ENCODE measurements around the gene AZIN2.

DNA sequence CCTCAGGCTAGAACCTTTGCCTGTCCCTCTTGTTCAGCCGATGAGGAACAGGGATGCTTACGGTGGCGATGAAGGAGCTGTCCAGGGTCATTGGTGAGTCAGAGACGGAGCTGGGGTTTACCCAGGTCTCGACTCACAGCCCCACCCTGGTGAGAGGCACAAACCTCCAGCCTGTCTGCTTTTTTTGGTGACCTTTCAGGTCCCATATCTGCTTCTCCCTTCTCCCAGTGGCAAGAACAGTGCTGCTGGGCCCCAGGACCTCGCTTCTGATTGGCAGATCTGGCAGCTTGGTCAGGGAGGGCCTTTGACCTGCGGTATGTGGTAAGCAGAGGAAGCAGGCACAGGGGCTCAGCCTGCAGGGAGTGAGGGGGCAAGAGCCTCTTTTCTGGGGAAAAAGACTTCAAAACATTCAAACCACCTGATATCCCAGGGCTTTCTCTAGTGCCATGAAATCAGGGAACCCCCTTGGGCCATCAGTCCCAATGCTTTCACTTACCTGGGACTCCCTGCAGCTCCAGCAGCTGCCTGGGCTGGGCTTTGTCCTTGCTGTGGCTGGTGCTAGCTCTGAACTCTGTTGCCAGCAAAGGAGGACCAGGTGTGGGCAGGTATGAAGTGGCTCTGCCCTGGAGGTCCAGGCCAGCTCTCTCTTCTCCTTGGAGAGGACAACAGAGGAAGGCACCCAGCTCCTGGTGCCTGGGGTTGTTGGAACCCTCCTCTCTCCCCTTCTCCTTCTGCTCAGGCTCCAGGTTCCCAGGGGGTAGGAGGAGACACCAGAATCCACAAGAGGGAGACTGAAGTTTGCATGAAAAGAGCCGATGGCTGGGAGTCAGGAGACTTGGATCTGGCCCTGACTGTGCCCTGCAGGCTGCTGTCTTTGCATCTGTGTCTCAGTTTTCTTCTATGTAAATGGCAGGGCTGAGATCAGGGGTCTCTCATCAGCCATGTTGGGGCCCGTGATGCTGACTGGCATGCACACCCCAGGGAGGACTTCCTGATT lies 59.5 kb downstream of the AZIN2 start:
- TF ChIP-seq POLR2AphosphoS5 (IDR thresholded peaks at IDR 0.05) (no peak), CTCF (IDR thresholded peaks at IDR 0.05 in 8 of 11, conservative IDR thresholded peaks at IDR 0.05 in 3 of 11) (no peak), POLR2A (IDR thresholded peaks at IDR 0.05) (no peak)

All from spleen (tissue), 7 donors.